Stomach smooth muscle (tissue), 2 donors: ENCODE measurements around the gene PLP2.

Source experiments
- H3K27ac ChIP-seq: one replicate; pipeline ENCODE4 v1.7.0; 2013; ENCODE audit warnings: mild to moderate bottlenecking, low read length, inconsistent platforms
- H3K27me3 ChIP-seq, 2 donors: one replicate each; pipeline ENCODE4 v1.7.0; 2013; ENCODE audit warnings: low read length in 2 of 2; ENCODE audit not compliant: insufficient read depth in 2 of 2, control insufficient read depth in 1 of 2
- H3K36me3 ChIP-seq, 2 donors: one replicate each; pipeline ENCODE4 v1.7.0; 2013; ENCODE audit warnings: low read length in 2 of 2; ENCODE audit not compliant: control insufficient read depth in 2 of 2, insufficient read depth in 2 of 2
- H3K4me1 ChIP-seq: one replicate; pipeline ENCODE4 v1.7.0; 2013; ENCODE audit warnings: low read length; ENCODE audit not compliant: control insufficient read depth, insufficient read depth
- H3K4me3 ChIP-seq, 2 donors: one replicate each; pipeline ENCODE4 v1.7.0; 2013; ENCODE audit warnings: low read length in 2 of 2
- H3K9ac ChIP-seq, 2 donors: one replicate each; pipeline ENCODE4 v1.7.0; 2013; ENCODE audit warnings: low read length in 2 of 2, mild to moderate bottlenecking in 1 of 2
- H3K9me3 ChIP-seq, 2 donors: one replicate each; pipeline ENCODE4 v1.7.0; 2013; ENCODE audit warnings: low read length in 2 of 2; ENCODE audit not compliant: control insufficient read depth in 2 of 2
- donor health status: healthy.
- donor health status: Pancreatic carcinoma.

The PLP2 gene

GRCh38 chrX:49211074-49211473, 39.4 kb downstream of the PLP2 start:
- Histone ChIP-seq H3K9me3 (peaks cover 0 to 2% of the 10 kb centered on the region in 2 donors), H3K36me3 (no peaks in the 10 kb centered on the region), H3K27ac (no peak overlapping the region), H3K4me1 (no peaks in the 10 kb centered on the region), H3K4me3 (no peak overlapping the region), H3K27me3 (peaks cover 4 to 10% of the 10 kb centered on the region in 2 donors), H3K9ac (no peak overlapping the region)

- Histone ChIP-seq H3K27ac (no peak overlapping the region), H3K36me3 (no peaks in the 10 kb centered on the region), H3K4me1 (no peaks in the 10 kb centered on the region), H3K27me3 (peaks cover 4 to 11% of the 10 kb centered on the region in 2 donors), H3K9me3 (peaks cover 0 to 2% of the 10 kb centered on the region in 2 donors), H3K4me3 (no peak overlapping the region), H3K9ac (no peak overlapping the region)
Measured at GRCh38 chrX:49212209-49212608, 40.5 kb downstream of the PLP2 start.

GRCh38 chrX:49212861-49213260, 41.2 kb downstream of the PLP2 start:
- Histone ChIP-seq H3K36me3 (no peaks in the 10 kb centered on the region), H3K9me3 (peaks cover 0 to 2% of the 10 kb centered on the region in 2 donors), H3K4me3 (no peak overlapping the region), H3K27me3 (peaks cover 4 to 14% of the 10 kb centered on the region in 2 donors), H3K9ac (no peak overlapping the region), H3K27ac (no peak overlapping the region), H3K4me1 (no peaks in the 10 kb centered on the region)

- peaks cover 0 to 2% of the 10 kb centered on the region in 2 donors for H3K9me3 ChIP-seq
- H3K4me3 ChIP-seq, result no peak overlapping the region
- H3K4me1 ChIP-seq, result no peaks in the 10 kb centered on the region
- H3K9ac ChIP-seq, result no peak overlapping the region
- no peak overlapping the region for H3K27ac ChIP-seq
- H3K27me3 ChIP-seq, result peaks cover 4 to 19% of the 10 kb centered on the region in 2 donors
- H3K36me3 ChIP-seq, result no peaks in the 10 kb centered on the region
Measured at GRCh38 chrX:49214416-49214815, 42.7 kb downstream of the PLP2 start.

- Histone ChIP-seq H3K36me3 (no peaks in the 10 kb centered on the region), H3K27ac (no peak overlapping the region), H3K9me3 (peaks cover 0 to 2% of the 10 kb centered on the region in 2 donors), H3K27me3 (peaks cover 4 to 21% of the 10 kb centered on the region in 2 donors), H3K9ac (no peak overlapping the region), H3K4me3 (no peak overlapping the region), H3K4me1 (no peaks in the 10 kb centered on the region)
Measured at GRCh38 chrX:49214996-49215526, 43.4 kb downstream of the PLP2 start.

- Histone ChIP-seq H3K9ac (no peak overlapping the region), H3K4me1 (no peaks in the 10 kb centered on the region), H3K4me3 (no peak overlapping the region), H3K27ac (no peak overlapping the region), H3K36me3 (no peaks in the 10 kb centered on the region), H3K27me3 (peaks cover 0 to 26% of the 10 kb centered on the region in 2 donors), H3K9me3 (peaks cover 0 to 2% of the 10 kb centered on the region in 2 donors)
Measured at GRCh38 chrX:49220100-49220499, 48.4 kb downstream of the PLP2 start.

GRCh38 chrX:49221868-49222267, 50.2 kb downstream of the PLP2 start:
- Histone ChIP-seq H3K9me3 (peaks cover 0 to 2% of the 10 kb centered on the region in 2 donors), H3K27me3 (peaks cover 0 to 23% of the 10 kb centered on the region in 2 donors), H3K9ac (no peak overlapping the region), H3K27ac (no peak overlapping the region), H3K4me1 (no peaks in the 10 kb centered on the region), H3K4me3 (no peak overlapping the region), H3K36me3 (no peaks in the 10 kb centered on the region)
